Measurements from ENCODE around the gene GPC6. TPM values are rescaled to one million over a fixed set of nuclear protein-coding genes. Genes with fewer than 3 reads are reported as not detected.

The GPC6 gene
- total RNA-seq, 1 donor from 2014 or later = 42.9 TPM

GRCh38 chr13:93256998-93257397, 30.4 kb downstream of the GPC6 start:
- Histone ChIP-seq H4K20me1 (ENCODE audit: low read depth) (no peaks in the 10 kb centered on the region), H3K27ac (no peak overlapping the region), H3K27me3 (no peaks in the 10 kb centered on the region), H3F3A (ENCODE audit: low read depth) (no peaks in the 10 kb centered on the region), H3K4me3 (no peak overlapping the region), H3K36me3 (no peaks in the 10 kb centered on the region), H3K9ac (no peak overlapping the region), H3K9me3 (ENCODE audit: low read depth) (no peaks in the 10 kb centered on the region), H3K4me1 (peaks cover 9% of the 10 kb centered on the region), H2AFZ (replicated peaks) (no peak overlapping the region), H3K79me2 (ENCODE audit: low read depth) (no peaks in the 10 kb centered on the region), H3K4me2 (no peak overlapping the region)
- DNase-seq (ENCODE audit: low spot score) = no peak
- TF ChIP-seq EZH2 (IDR thresholded peaks at IDR 0.05) (no peak), CTCF (IDR thresholded peaks at IDR 0.05) (no peak), EZH2phosphoT487 (IDR thresholded peaks at IDR 0.05) (no peak)
- H3K27me3 Mint-ChIP-seq (ENCODE audit: insufficient read depth, low read depth) = peaks cover 2% of the 10 kb centered on the region
- H3K4me1 Mint-ChIP-seq = peaks cover 5% of the 10 kb centered on the region
- H3K4me3 Mint-ChIP-seq = no peak overlapping the region
- no peak overlapping the region for H3K27ac Mint-ChIP-seq
- H3K9me3 Mint-ChIP-seq = no peaks in the 10 kb centered on the region
- H3K36me3 Mint-ChIP-seq = peaks cover 4% of the 10 kb centered on the region

- no peaks in the 10 kb centered on the region for H3K79me2 ChIP-seq (ENCODE audit: low read depth)
- no peak for DNase-seq (ENCODE audit: low spot score)
- H3K9me3 ChIP-seq (ENCODE audit: low read depth) = no peaks in the 10 kb centered on the region
- Mint-ChIP-seq H3K27ac (no peak overlapping the region), H3K4me3 (no peak overlapping the region), H3K36me3 (peaks cover 4% of the 10 kb centered on the region), H3K4me1 (peaks cover 5% of the 10 kb centered on the region), H3K9me3 (no peaks in the 10 kb centered on the region), H3K27me3 (ENCODE audit: insufficient read depth, low read depth) (peaks cover 2% of the 10 kb centered on the region)
- no peak overlapping the region for H3K9ac ChIP-seq
- no peaks in the 10 kb centered on the region for H3K36me3 ChIP-seq
- H3K4me2 ChIP-seq = no peak overlapping the region
- no peak overlapping the region for H3K27ac ChIP-seq
- H2AFZ ChIP-seq (replicated peaks) = no peak overlapping the region
- H3K4me1 ChIP-seq = peaks cover 4% of the 10 kb centered on the region
- TF ChIP-seq CTCF (IDR thresholded peaks at IDR 0.05) (no peak), EZH2phosphoT487 (IDR thresholded peaks at IDR 0.05) (no peak), EZH2 (IDR thresholded peaks at IDR 0.05) (no peak)
- no peaks in the 10 kb centered on the region for H3F3A ChIP-seq (ENCODE audit: low read depth)
- no peaks in the 10 kb centered on the region for H4K20me1 ChIP-seq (ENCODE audit: low read depth)
- no peaks in the 10 kb centered on the region for H3K27me3 ChIP-seq
- no peak overlapping the region for H3K4me3 ChIP-seq
Observed at GRCh38 chr13:93259527-93260080, 33.0 kb downstream of the GPC6 start.

GRCh38 chr13:93260591-93260990, 34.0 kb downstream of the GPC6 start:
- no peak overlapping the region for H3K4me3 Mint-ChIP-seq
- Histone ChIP-seq H3K79me2 (ENCODE audit: low read depth) (no peaks in the 10 kb centered on the region), H3K9me3 (ENCODE audit: low read depth) (no peaks in the 10 kb centered on the region), H3F3A (ENCODE audit: low read depth) (no peaks in the 10 kb centered on the region), H3K27me3 (no peaks in the 10 kb centered on the region), H3K36me3 (no peaks in the 10 kb centered on the region), H3K27ac (no peak overlapping the region), H2AFZ (replicated peaks) (no peak overlapping the region), H4K20me1 (ENCODE audit: low read depth) (no peaks in the 10 kb centered on the region), H3K4me2 (no peak overlapping the region), H3K9ac (no peak overlapping the region), H3K4me1 (peaks cover 4% of the 10 kb centered on the region), H3K4me3 (no peak overlapping the region)
- TF ChIP-seq EZH2 (IDR thresholded peaks at IDR 0.05) (no peak), EZH2phosphoT487 (IDR thresholded peaks at IDR 0.05) (no peak), CTCF (IDR thresholded peaks at IDR 0.05) (no peak)
- peaks cover 5% of the 10 kb centered on the region for H3K4me1 Mint-ChIP-seq
- no peaks in the 10 kb centered on the region for H3K9me3 Mint-ChIP-seq
- H3K27me3 Mint-ChIP-seq (ENCODE audit: insufficient read depth, low read depth) = peaks cover 2% of the 10 kb centered on the region
- H3K36me3 Mint-ChIP-seq = peaks cover 4% of the 10 kb centered on the region
- no peak for DNase-seq (ENCODE audit: low spot score)
- H3K27ac Mint-ChIP-seq = no peak overlapping the region

Measured in neural progenitor cell (in vitro differentiated cells).